IMR-90 (cell line): Measurements from ENCODE around the gene GCLC. TPM values are rescaled to one million over a fixed set of nuclear protein-coding genes. Genes with fewer than 3 reads are reported as not detected.

ENCODE experiments used
- ATAC-seq: fragments of 200-7000 bp; cut with Tn5 transposase; 2 replicates; pipeline ENCODE4 v1.9.1; 2020; ENCODE audit warnings: low read depth, mild to moderate bottlenecking, moderate library complexity
- BruUV-seq: library from RNA; stranded (reverse); fragments of 400-500 nt; replicated peaks from 2 replicates; lab custom pipeline; 2021; lab: Mats Ljungman, UMichigan
- CTCF ChIA-PET: fragments of 300-600 bp; formaldehyde crosslinking; extraction: SDS; loops from one replicate; lab custom pipeline; 2021; ENCODE audit warnings: antibody characterized with exemption; lab: Yijun Ruan, JAX
- POLR2A ChIA-PET: fragments of 300-600 bp; sonication (Branson Sonifier 250); formaldehyde crosslinking; loops from one replicate; lab custom pipeline; 2022; ENCODE audit warnings: antibody characterized with exemption; ENCODE audit not compliant: unreplicated experiment; lab: Charles Lee
- DNase-seq: peaks from one replicate; pipeline ENCODE4 v3.0.0; 2013
- H2AFZ ChIP-seq: replicated peaks from 2 replicates; pipeline ENCODE3; 2013; ENCODE audit warnings: low read length, mild to moderate bottlenecking; ENCODE audit not compliant: poor library complexity
- H2AK5ac ChIP-seq: 2 replicates; pipeline ENCODE4 v1.6.1; 2013; ENCODE audit warnings: low read depth, low read length, inconsistent platforms
- H2AK9ac ChIP-seq: replicated peaks from 2 replicates; pipeline ENCODE3; 2013; ENCODE audit warnings: mild to moderate bottlenecking, low read depth, low read length, moderate library complexity; ENCODE audit not compliant: poor library complexity
- H2BK120ac ChIP-seq: 2 replicates; pipeline ENCODE4 v1.6.1; 2013; ENCODE audit warnings: low read depth, low read length, inconsistent platforms
- H2BK15ac ChIP-seq: 3 replicates; pipeline ENCODE4 v1.6.1; 2013; ENCODE audit warnings: low read depth, low read length, inconsistent platforms
- H2BK20ac ChIP-seq: 2 replicates; pipeline ENCODE4 v1.6.1; 2013; ENCODE audit warnings: low read depth, mild to moderate bottlenecking, inconsistent platforms, low read length, moderate library complexity
- H2BK5ac ChIP-seq: 2 replicates; pipeline ENCODE4 v1.6.1; 2013; ENCODE audit warnings: mild to moderate bottlenecking, low read depth, low read length, inconsistent platforms; ENCODE audit not compliant: poor library complexity, severe bottlenecking
- H3K14ac ChIP-seq: replicated peaks from 2 replicates; pipeline ENCODE4 v1.6.1; 2013; ENCODE audit warnings: low read depth, low read length, inconsistent platforms
- H3K18ac ChIP-seq: 2 replicates; pipeline ENCODE4 v1.6.1; 2013; ENCODE audit warnings: low read depth, low read length, control low read depth
- H3K23ac ChIP-seq: 2 replicates; pipeline ENCODE4 v1.6.1; 2013; ENCODE audit warnings: low read depth, low read length, inconsistent platforms
- H3K27ac ChIP-seq: 2 replicates; pipeline ENCODE4 v1.5.1; 2013; ENCODE audit warnings: mild to moderate bottlenecking, control low read depth, low read length; ENCODE audit not compliant: insufficient read depth
- H3K27me3 ChIP-seq: 2 replicates; pipeline ENCODE4 v1.6.1; 2013; ENCODE audit warnings: low read length; ENCODE audit not compliant: control insufficient read depth, insufficient read depth
- H3K36me3 ChIP-seq: 2 replicates; pipeline ENCODE4 v1.6.1; 2013; ENCODE audit warnings: low read length, mixed read lengths; ENCODE audit not compliant: control insufficient read depth, insufficient read depth
- H3K4ac ChIP-seq: 2 replicates; pipeline ENCODE4 v1.6.1; 2013; ENCODE audit warnings: low read depth, low read length, inconsistent platforms
- H3K4me1 ChIP-seq: 2 replicates; pipeline ENCODE4 v1.6.1; 2013; ENCODE audit warnings: low read length, mixed read lengths; ENCODE audit not compliant: control insufficient read depth, insufficient read depth
- H3K4me2 ChIP-seq: 2 replicates; pipeline ENCODE4 v1.6.1; 2013; ENCODE audit warnings: low read depth, mild to moderate bottlenecking, control low read depth, low read length, moderate library complexity
- H3K4me3 ChIP-seq: 2 replicates; pipeline ENCODE4 v1.5.1; 2013; ENCODE audit warnings: low read depth, mild to moderate bottlenecking, control low read depth, low read length, moderate library complexity; ENCODE audit not compliant: insufficient read depth
- H3K56ac ChIP-seq: 2 replicates; pipeline ENCODE4 v1.6.1; 2013; ENCODE audit warnings: low read length, inconsistent platforms; ENCODE audit not compliant: insufficient read depth; ENCODE audit errors: extremely low read depth
- H3K79me1 ChIP-seq, 2 experiments: 2 replicates each; pipeline ENCODE4 v1.6.1; 2013; ENCODE audit warnings: low read length in 2 of 2, inconsistent platforms in 1 of 2, low read depth in 1 of 2
- H3K9ac ChIP-seq: 2 replicates; pipeline ENCODE4 v1.6.1; 2013; ENCODE audit warnings: low read depth, low read length, control low read depth
- H3K9me1 ChIP-seq: 2 replicates; pipeline ENCODE4 v1.6.1; 2013; ENCODE audit warnings: low read length, inconsistent platforms; ENCODE audit not compliant: insufficient read depth
- H3K9me3 ChIP-seq: 2 replicates; pipeline ENCODE4 v1.6.1; 2013; ENCODE audit warnings: low read length; ENCODE audit not compliant: control insufficient read depth, insufficient read depth
- H4K20me1 ChIP-seq: 2 replicates; pipeline ENCODE4 v1.6.1; 2013; ENCODE audit warnings: low read length, inconsistent platforms; ENCODE audit not compliant: insufficient read depth
- H4K5ac ChIP-seq: 2 replicates; pipeline ENCODE4 v1.6.1; 2013; ENCODE audit warnings: mild to moderate bottlenecking, low read depth, low read length, control low read depth
- H4K8ac ChIP-seq, 2 experiments: 2 replicates each; pipeline ENCODE4 v1.6.1; 2013; ENCODE audit warnings: low read depth in 2 of 2, low read length in 2 of 2, control low read depth in 1 of 2, inconsistent platforms in 1 of 2
- H4K91ac ChIP-seq: 2 replicates; pipeline ENCODE4 v1.6.1; 2013; ENCODE audit warnings: low read depth, low read length, inconsistent platforms; ENCODE audit not compliant: insufficient read depth
- BHLHE40 ChIP-seq: fragments of 150-350 bp; IDR thresholded peaks from 2 replicates; pipeline ENCODE4 v1.6.1; 2016; ENCODE audit warnings: mild to moderate bottlenecking, low read depth, low read length
- CEBPB ChIP-seq: IDR thresholded peaks from 2 replicates; pipeline ENCODE4 v1.6.1; 2012; ENCODE audit warnings: low read depth, low read length, improper control_type of control experiment
- ELK1 ChIP-seq: fragments of 150-350 bp; IDR thresholded peaks from 2 replicates; pipeline ENCODE4 v1.6.1; 2016; ENCODE audit warnings: low read depth, mild to moderate bottlenecking, low read length, moderate library complexity, borderline replicate concordance
- FOS ChIP-seq: fragments of 150-350 bp; IDR thresholded peaks from 2 replicates; pipeline ENCODE4 v1.6.1; 2016; ENCODE audit warnings: low read depth, low read length
- MXI1 ChIP-seq: IDR thresholded peaks from 2 replicates; pipeline ENCODE4 v1.6.1; 2012; ENCODE audit warnings: low read depth, mild to moderate bottlenecking, low read length, moderate library complexity, borderline replicate concordance
- NFE2L2 ChIP-seq: fragments of 150-350 bp; IDR thresholded peaks from 2 replicates; pipeline ENCODE4 v1.6.1; 2016; ENCODE audit warnings: low read depth, mild to moderate bottlenecking, low read length
- POLR2A ChIP-seq: IDR thresholded peaks from 2 replicates; pipeline ENCODE4 v1.6.1; 2012; ENCODE audit warnings: mild to moderate bottlenecking, low read depth, low read length
- RAD21 ChIP-seq: IDR thresholded peaks from 2 replicates; pipeline ENCODE4 v1.6.1; 2012; ENCODE audit warnings: low read length, improper control_type of control experiment
- USF2 ChIP-seq: fragments of 150-350 bp; IDR thresholded peaks from 2 replicates; pipeline ENCODE4 v1.6.1; 2017; ENCODE audit warnings: mild to moderate bottlenecking, antibody characterized with exemption, low read length, low read depth
- WGBS, 2 experiments: methylation state at CpG; one replicate each; pipeline versions ENCODE4 v1.1.5 to v1.1.7; 2013; ENCODE audit warnings: missing lambda C conversion rate in 2 of 2; ENCODE audit not compliant: insufficient read length in 1 of 2; ENCODE audit errors: extremely low coverage in 2 of 2; 5-methylcytosine and 5-hydroxymethylcytosine counted together
- dilution Hi-C: fragments of 300-500 bp; cut with HindIII; formaldehyde crosslinking; loops from one replicate; pipeline ENCODE4 v1.14.3; 2018; ENCODE audit warnings: low sequenced_read_pairs; ENCODE audit not compliant: unreplicated experiment
- in situ Hi-C: fragments of 300-500 bp; cut with MboI; formaldehyde crosslinking; loops from 3 replicates; pipeline ENCODE4 v1.14.3; 2019; ENCODE audit warnings: low sequenced_read_pairs, inconsistent platforms, mixed read lengths
- intact Hi-C: fragments of 100-400 bp; cut with micrococcal nuclease; formaldehyde crosslinking; loops from 2 replicates; pipeline ENCODE4 v1.10.0; 2022
- polyA plus RNA-seq, 3 experiments: library from polyadenylated mRNA; depleted of rRNA; stranded (reverse); fragments of >200 nt; gene quantifications; 2 replicates each; pipeline ENCODE4 v1.2.3, GENCODE V29; 2012; ENCODE audit warnings: low replicate concordance in 1 of 3
- total RNA-seq: library from RNA; depleted of rRNA; stranded (reverse); fragments of >200 nt; gene quantifications from 2 replicates; pipeline ENCODE4 v1.2.3, GENCODE V29; 2012
- TF ChIP-seq, protein P1 (sequence below): conservative IDR thresholded peaks from 2 replicates; pipeline ENCODE4 v1.5.1; 2012; ENCODE audit warnings: mild to moderate bottlenecking, low read depth, low read length, improper control_type of control experiment

Gene GCLC
- total and polyA plus RNA-seq, 2 of the 4 experiments (the other 2 are of a cell fraction) = 14.2 to 24.2 TPM

DNA sequence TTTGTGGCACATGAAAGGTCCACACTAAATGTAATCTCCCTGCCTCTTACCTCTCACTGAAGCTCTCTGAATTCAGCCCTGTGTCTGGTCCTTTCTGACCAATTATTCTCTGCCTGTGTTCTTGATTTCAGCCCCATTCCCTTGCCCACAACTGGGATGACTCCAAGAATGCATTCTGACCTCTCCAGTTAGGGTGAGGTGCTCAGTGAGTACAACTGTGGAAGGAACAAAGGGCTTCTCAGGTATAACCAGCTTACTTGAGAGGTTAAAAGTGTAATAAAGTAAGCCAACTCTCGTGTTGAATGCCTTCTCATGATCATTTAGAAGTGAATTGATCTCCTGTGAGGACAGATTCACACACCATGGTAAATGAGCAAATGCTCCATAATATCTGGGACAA, 88.1 kb downstream of the GCLC start:
- no peak for DNase-seq
- no peaks in the 10 kb centered on the region for H3K36me3 ChIP-seq
- no peak overlapping the region for H2AFZ ChIP-seq
- H3K9me1 ChIP-seq = no peaks in the 10 kb centered on the region
- no peak overlapping the region for H3K27ac ChIP-seq
- ChIA-PET POLR2A (no interaction called here), CTCF (no interaction called here)
- H2AK5ac ChIP-seq = no peak overlapping the region
- no peak overlapping the region for H3K14ac ChIP-seq
- intact Hi-C loops = no loop called here
- H2BK120ac ChIP-seq = no peak overlapping the region
- in situ Hi-C loops = no loop called here
- H3K4ac ChIP-seq = no peak overlapping the region
- no peak overlapping the region for H3K23ac ChIP-seq
- no peak overlapping the region for H2BK5ac ChIP-seq
- H2AK9ac ChIP-seq = no peak overlapping the region
- TF ChIP-seq USF2 (no peak), POLR2A (no peak), RAD21 (no peak), CEBPB (no peak), MXI1 (no peak), BHLHE40 (no peak), NFE2L2 (no peak), FOS (no peak), ELK1 (no peak)
- TF ChIP-seq, protein P1, sequence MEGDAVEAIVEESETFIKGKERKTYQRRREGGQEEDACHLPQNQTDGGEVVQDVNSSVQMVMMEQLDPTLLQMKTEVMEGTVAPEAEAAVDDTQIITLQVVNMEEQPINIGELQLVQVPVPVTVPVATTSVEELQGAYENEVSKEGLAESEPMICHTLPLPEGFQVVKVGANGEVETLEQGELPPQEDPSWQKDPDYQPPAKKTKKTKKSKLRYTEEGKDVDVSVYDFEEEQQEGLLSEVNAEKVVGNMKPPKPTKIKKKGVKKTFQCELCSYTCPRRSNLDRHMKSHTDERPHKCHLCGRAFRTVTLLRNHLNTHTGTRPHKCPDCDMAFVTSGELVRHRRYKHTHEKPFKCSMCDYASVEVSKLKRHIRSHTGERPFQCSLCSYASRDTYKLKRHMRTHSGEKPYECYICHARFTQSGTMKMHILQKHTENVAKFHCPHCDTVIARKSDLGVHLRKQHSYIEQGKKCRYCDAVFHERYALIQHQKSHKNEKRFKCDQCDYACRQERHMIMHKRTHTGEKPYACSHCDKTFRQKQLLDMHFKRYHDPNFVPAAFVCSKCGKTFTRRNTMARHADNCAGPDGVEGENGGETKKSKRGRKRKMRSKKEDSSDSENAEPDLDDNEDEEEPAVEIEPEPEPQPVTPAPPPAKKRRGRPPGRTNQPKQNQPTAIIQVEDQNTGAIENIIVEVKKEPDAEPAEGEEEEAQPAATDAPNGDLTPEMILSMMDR = no peak
- no peak overlapping the region for H3K56ac ChIP-seq
- H4K20me1 ChIP-seq = no peaks in the 10 kb centered on the region
- H3K9ac ChIP-seq = no peak overlapping the region
- H3K18ac ChIP-seq = no peak overlapping the region
- no peak overlapping the region for H4K91ac ChIP-seq
- no peak overlapping the region for H3K4me2 ChIP-seq
- H2BK15ac ChIP-seq = no peak overlapping the region
- dilution Hi-C loops = no loop called here
- H3K79me1 ChIP-seq = no peaks in the 10 kb centered on the region
- H3K4me1 ChIP-seq = peaks cover 2% of the 10 kb centered on the region; the same call in 1 of the 2 replicates
- ATAC-seq = no peak
- WGBS, 2 experiments = no CpG with 5 or more reads among the region's 1 CpG
- H4K8ac ChIP-seq = no peak overlapping the region
- no peak overlapping the region for H3K4me3 ChIP-seq
- no peak overlapping the region for H4K5ac ChIP-seq
- no peaks in the 10 kb centered on the region; the same call in 1 of the 2 replicates for H3K9me3 ChIP-seq
- H3K27me3 ChIP-seq = peaks cover 9% of the 10 kb centered on the region; the same call in 1 of the 2 replicates
- no TSS peak for BruUV-seq
- H2BK20ac ChIP-seq = no peak overlapping the region
